ENCODE measurements around the gene CLCN2. TPM values are rescaled to one million over a fixed set of nuclear protein-coding genes. Genes with fewer than 3 reads are reported as not detected.

Gene CLCN2
- 1.6 and 2.8 TPM in 2 replicates for total RNA-seq

DNA sequence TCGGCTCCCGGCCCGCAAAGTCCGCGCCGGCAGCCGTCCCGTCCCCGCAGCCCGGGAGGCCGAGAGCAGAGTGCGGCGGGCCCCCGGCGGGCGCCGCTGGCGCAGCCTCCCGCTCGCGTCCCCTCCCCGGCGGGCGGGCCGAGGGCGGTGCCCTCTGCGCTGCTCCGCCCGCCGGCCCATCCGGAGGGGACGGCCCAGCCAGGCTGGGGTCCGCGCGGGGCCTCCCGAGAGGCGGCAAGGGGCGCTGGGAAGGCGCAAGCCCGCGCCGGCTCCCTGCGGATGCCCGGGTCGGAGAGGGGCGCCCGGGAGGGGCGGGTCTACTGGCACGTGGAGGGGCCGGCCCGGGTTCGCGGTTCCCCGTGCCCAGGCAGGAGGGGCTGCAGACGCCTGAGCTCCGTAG lies at the start of gene CLCN2, which contains the start of gene POLR2H:
Gene CLCN2, minus strand, starts transcription at position 74 of the 400 bp plus-strand sequence. CDS start 126 bp downstream, outside the sequence.
Gene POLR2H, plus strand, starts transcription at position 179 of the 400 bp plus-strand sequence. CDS start 1,783 bp downstream, outside the sequence.

GRCh38 chr3:184379358-184380184 lies 18.2 kb upstream of the CLCN2 start, which contains the start of gene CHRD:
CHRD (plus strand) TSS chr3:184380054; CDS start chr3:184380319, 265 bp downstream.

DNA sequence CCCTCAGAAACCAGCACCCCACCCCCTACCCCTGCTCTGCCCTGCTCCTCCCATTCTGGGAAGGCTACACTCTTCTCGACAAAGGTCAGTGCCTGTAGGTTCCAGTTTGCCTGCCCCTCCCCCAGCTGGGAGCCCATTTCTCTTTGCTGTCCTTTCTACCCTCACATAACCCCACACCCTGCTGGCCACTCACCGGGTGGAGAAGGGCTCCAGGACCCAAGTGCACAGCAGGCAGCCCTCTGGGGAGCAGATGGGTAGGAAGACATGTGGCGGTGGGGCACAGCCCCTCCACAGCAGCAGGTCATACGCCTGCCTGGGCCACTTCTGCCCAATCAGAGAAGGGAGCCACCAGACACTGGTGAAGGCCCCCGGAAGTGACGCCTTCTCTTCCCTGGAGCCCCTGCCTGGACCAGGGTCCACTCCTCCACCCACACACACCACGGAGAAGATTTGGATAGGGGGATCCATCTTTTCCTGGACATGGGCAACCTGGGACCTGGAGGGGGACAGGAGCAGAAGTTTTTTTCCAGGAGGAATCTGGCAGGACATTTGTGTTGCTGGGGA lies 16.6 kb upstream of the CLCN2 start, which contains the start of gene THPO:
Gene THPO, minus strand, starts transcription at position 326 of the 564 bp plus-strand sequence. CDS start 1,948 bp downstream, outside the sequence.

DNA sequence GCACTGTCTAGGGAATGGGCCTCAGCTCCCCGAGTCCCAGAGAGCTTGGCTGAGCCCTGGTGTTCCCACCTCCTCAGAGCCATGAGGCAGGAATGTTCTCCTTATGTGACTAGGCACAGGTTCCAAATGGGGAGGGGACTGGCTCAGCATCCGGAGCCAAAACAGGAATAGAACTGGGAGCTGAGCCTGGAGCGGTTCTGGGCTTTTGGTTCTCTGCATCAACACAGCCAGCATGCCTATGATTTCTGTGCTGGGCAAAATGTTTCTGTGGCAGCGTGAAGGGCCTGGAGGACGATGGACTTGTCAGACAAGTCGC lies 24.0 kb downstream of the CLCN2 start, which contains the start of gene FAM131A:
Gene FAM131A, plus strand, starts transcription at position 202 of the 316 bp plus-strand sequence. Its CDS starts 31 bp downstream, at position 233.

DNA sequence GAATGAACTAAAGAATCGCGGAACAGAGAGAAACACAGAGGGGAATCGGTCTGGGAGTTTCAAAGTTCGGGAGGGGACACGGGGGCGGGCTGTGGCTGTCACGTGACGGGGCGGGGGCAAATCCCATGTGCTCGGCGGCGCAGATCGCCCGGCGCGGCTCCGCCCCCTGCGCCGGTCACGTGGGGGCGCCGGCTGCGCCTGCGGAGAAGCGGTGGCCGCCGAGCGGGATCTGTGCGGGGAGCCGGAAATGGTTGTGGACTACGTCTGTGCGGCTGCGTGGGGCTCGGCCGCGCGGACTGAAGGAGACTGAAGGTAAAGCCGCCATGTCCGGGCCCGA lies 47.1 kb downstream of the CLCN2 start, which contains the start of gene EIF4G1:
Gene EIF4G1, plus strand, starts transcription at position 244 of the 337 bp plus-strand sequence. CDS start 1,191 bp downstream, outside the sequence.

GRCh38 chr3:184298759-184299487 lies 62.5 kb downstream of the CLCN2 start, which contains the start of gene PSMD2:
PSMD2 (plus strand) TSS chr3:184299241; CDS start chr3:184299267, 26 bp downstream.

Other genes starting within 250 kb of the CLCN2 start
- 39.6 and 41.7 TPM in 2 replicates for gene EIF2B5, start 226.2 kb downstream of the CLCN2 start, total RNA-seq
- gene DVL3, start 206.2 kb downstream of the CLCN2 start, total RNA-seq, result 26.0 and 31.9 TPM in 2 replicates
- gene AP2M1, start 186.8 kb downstream of the CLCN2 start, total RNA-seq, result 476 and 505 TPM in 2 replicates
- 46.4 and 47.9 TPM in 2 replicates for gene ABCF3, start 175.4 kb downstream of the CLCN2 start, total RNA-seq
- under 0.01 TPM in 1 of 2 replicates, not detected in the other for gene VWA5B2, start 132.0 kb downstream of the CLCN2 start, total RNA-seq
- gene ALG3, start 112.6 kb downstream of the CLCN2 start, total RNA-seq, result 19.1 and 24.6 TPM in 2 replicates
- gene EEF1AKMT4, start 111.9 kb downstream of the CLCN2 start, total RNA-seq, result 3.6 and 4.9 TPM in 2 replicates
- gene CAMK2N2, start 100.1 kb downstream of the CLCN2 start, total RNA-seq, result 0.19 TPM in 1 of 2 replicates, not detected in the other
- gene ECE2, start 85.6 kb downstream of the CLCN2 start, total RNA-seq, result not detected in 2 replicates
- gene PSMD2, start 62.4 kb downstream of the CLCN2 start, total RNA-seq, result 666 and 747 TPM in 2 replicates
- 359 and 457 TPM in 2 replicates for gene EIF4G1, start 47.0 kb downstream of the CLCN2 start, total RNA-seq
- 21.1 and 42.1 TPM in 2 replicates for gene FAM131A, start 24.0 kb downstream of the CLCN2 start, total RNA-seq
- gene POLR2H, start 105 bp upstream of the CLCN2 start, total RNA-seq, result 102 TPM in 2 replicates
- gene THPO, start 16.6 kb upstream of the CLCN2 start, total RNA-seq, result not detected in 2 replicates
- gene CHRD, start 18.4 kb upstream of the CLCN2 start, total RNA-seq, result 0.09 and 0.28 TPM in 2 replicates
- under 0.01 TPM in 1 of 2 replicates, not detected in the other for gene EPHB3, start 200.2 kb upstream of the CLCN2 start, total RNA-seq

All from endothelial cell of coronary artery (primary cell).